Midbrain (tissue), 1 donor: Measurements from ENCODE around the gene TNFSF8.

Experiments
- DNase-seq: peaks from one replicate; lab custom pipeline; 2025; lab: John Stamatoyannopoulos, UW

Gene TNFSF8

DNA sequence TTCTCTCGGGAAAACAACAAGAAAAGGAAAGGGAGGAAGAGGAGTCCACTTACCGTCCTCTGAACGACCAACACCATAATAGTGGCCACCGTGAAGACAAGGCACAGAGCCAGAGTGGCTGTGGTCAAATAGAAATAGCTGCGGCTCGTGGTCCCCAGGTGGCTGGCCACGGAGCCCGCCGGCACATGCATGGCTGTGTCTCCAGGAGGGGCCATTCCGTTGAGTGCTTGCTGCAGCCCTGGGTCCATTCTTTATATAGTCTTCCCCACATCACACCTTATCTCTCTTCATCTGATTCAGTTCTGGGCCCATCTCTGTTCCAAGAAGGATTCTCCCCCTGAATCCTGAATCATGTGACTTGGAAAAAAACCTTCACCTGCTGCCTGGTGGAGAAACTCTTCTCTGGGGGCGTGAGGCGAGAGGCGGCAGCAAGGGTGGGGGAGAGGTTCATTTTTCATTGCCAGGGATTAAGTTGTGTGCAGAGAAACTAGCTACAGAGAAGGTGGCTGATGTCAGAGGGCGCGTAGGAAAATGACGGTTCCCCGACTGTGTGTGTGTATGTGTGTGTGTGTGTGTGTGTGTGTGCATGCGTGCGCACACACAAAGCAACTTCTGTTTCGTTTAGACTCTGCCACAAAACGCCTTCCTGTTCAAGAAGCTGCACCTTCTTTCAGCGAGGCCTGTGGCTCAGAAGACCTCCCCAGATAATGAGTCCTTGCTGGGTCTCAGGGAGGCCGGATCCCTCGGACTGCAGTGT lies at the start of gene TNFSF8:
Gene TNFSF8, minus strand, starts transcription at position 536 of the 757 bp plus-strand sequence. Its CDS starts 288 bp downstream, at position 248.
- no peak for DNase-seq

DNA sequence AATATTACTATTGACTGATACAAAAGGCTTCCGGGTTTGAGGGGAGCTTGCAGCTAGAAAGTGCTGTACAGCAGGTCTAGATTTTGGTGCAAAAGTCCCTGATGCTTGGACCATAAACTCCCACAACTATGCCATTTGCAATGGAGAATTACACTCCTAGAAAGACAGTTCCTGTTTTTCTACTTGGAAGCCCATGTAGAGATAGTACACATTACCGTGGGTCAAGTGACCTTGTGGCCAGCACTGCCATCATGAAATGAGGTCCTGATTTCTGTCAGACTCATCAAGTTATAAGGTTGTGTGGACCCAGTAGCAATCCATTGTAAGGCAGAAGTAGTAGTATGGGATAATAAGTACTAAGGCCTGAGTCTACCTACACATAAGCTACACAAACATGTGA lies 42.8 kb upstream of the TNFSF8 start:
- no peak for DNase-seq

GRCh38 chr9:114972510-114973136 lies 42.2 kb upstream of the TNFSF8 start:
- DNase-seq = no peak

GRCh38 chr9:114969269-114969668 lies 38.9 kb upstream of the TNFSF8 start:
- DNase-seq = no peak

- no peak for DNase-seq
Observed at GRCh38 chr9:114968671-114969070, 38.3 kb upstream of the TNFSF8 start.

- DNase-seq = no peak
Observed at GRCh38 chr9:114965564-114965963, 35.2 kb upstream of the TNFSF8 start.

DNA sequence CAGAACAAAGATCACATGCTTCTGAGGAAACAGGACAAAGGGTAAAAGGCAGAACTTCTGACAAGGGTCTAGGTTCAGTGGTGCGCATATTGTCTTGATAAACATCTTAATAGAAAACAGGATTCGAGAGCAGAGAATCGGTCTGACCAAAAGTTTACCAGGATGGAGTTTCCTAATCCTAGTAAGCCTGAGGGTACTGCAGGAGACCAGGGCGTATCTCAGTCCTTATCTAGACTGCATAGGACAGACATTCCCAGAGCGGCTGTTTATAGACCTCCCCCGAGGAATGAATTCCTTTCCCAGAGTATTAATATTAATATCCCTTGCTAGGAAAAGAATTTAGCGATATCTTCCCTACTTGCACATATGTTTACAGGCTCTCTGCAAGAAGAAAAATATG lies 32.4 kb upstream of the TNFSF8 start:
- DNase-seq = no peak

GRCh38 chr9:114960276-114960675 lies 29.9 kb upstream of the TNFSF8 start:
- DNase-seq = no peak

DNA sequence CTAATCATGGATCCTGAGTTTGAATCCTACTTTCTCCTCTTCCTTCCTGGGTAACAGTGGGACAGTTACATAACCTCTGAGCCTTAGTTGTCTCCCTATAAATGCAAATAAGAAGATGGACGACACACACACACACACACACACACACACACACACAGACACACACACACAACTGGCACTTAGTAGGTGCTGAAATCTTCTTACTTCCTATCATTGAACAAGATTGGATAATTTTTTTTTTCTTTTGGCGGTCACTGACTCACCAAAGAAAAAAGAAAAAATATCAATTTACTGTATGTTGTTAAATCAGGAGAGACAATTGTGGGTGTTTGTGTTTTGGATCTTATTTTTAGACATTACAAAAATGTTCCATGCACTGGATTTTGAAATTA lies 28.4 kb upstream of the TNFSF8 start:
- DNase-seq = no peak

GRCh38 chr9:114958021-114958843 lies 27.8 kb upstream of the TNFSF8 start:
- peak; percentile 20 for DNase-seq

DNA sequence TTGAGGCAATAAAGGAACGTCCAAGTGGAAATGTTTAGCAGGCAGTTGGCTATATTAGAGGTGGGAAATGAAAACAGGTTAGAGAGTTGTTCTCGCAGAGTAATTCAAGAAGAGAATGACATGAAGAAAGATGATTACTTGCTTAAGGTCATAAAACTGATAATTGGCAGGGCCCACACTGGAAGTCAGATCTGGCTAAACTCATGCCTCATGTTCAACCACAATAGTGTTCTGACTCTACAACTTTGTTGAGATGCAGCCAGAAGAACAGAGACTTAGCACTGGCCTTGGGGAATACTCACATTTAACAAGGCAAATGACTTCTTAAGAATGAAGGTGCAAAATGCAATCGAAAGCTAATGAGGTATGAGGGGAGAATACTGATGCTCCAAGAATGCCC lies 27.2 kb upstream of the TNFSF8 start:
- no peak for DNase-seq

- DNase-seq = no peak
Observed at GRCh38 chr9:114954956-114955582, 24.7 kb upstream of the TNFSF8 start.

DNA sequence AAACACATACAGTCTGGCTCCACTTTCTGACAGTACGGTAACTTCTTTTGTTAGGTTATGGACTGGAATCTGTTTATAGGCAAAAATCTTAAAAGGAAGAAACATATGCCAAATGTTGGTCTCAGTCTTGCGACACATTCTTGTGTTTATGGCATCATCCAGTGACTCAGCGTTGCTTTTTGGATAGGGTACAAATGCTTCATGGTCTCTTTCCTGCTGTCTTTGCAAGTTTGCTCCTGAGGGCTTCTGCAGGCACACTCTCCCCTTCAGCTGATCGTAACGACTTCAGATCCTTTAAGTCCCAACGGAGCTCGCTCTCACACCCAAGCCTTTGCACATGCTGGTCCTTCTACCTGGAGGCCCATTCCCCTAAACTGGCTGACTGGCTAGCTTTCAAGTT lies 23.6 kb upstream of the TNFSF8 start:
- DNase-seq = peak; percentile 11

GRCh38 chr9:114953046-114953445 lies 22.7 kb upstream of the TNFSF8 start:
- DNase-seq = no peak

DNA sequence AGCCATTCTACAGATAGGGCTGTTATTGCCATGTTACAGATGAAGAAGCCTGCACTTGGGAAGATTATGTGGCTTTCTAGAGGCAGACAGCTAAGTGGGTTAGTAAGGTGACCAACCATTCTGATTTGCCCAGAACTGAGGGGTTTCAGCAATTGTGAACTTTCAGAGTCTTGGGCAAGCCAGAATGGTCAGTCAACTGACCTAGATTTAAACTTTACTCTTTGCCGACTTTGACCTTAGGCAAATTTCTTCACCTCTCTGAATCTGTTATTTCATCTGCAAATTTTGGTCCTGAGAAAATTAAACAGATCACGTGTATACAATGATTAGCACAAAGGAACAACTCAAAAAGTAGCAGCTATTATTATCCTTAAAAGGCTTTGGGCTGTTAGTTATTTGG lies 20.4 kb upstream of the TNFSF8 start:
- no peak for DNase-seq

- DNase-seq = no peak
Observed at GRCh38 chr9:114947058-114947457, 16.7 kb upstream of the TNFSF8 start.

GRCh38 chr9:114945616-114946412 lies 15.4 kb upstream of the TNFSF8 start:
- DNase-seq = no peak

- DNase-seq = no peak
Observed at GRCh38 chr9:114941376-114941775, 11.0 kb upstream of the TNFSF8 start.

DNA sequence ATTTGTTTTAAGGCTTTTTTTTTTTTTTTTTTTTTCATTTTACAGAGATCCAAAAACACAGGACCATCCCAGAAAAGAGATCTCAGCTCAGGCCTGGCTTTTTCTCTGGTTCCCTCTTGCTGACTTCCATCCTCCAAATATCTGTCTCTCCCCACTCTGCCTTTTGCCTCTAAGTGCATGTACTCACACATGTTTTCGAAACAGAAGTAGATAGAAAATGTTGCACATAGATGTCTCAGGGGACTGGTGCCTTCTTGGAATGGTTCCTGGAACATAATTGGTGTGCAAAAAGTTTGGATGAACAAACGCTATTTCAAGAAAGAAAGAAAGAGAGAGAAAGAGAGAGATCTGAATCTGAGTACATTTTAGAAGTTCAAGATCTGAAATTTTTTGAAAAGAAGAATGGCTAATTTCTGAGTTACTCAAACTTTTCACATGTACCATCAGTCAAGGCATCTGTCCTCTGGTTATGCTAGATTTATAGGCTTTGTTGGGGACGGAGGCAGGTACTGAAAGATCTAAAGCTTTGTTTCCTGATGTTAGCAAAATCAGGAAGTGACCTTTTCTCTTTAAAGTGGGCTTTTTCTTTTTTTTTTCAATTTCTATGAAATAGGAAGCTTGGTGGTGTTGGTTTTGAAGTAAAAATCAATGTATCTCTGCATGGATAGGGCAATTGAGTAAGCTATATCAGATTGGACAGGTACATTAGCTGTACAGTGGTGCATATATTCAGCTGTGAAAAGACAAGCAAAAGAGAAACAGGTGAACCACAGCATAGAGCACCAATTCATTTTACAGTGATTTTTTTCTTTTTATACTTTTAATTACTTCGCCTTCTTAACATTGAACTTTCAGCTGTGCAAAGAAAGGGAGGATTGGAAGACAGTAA lies 8.5 kb upstream of the TNFSF8 start:
- DNase-seq = no peak

GRCh38 chr9:114937516-114937915 lies 7.1 kb upstream of the TNFSF8 start:
- DNase-seq = no peak

DNA sequence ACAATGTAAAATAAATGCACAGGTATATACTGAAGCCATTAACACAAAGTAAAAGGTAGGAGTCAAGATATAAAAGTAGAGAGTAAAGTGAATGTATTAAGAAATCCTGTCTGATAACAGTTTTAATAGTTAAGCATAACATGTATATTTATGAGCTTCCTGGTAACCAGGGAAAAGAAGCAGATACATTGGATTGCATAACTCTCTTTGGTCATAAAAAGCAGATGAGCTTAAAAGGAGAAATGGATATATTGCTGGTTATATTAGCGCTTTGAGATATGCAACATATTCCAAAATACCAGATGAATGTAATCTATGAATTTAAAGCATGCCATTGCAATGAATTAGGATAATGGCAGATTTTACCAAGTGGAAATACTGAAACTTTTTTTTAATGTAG lies 6.2 kb upstream of the TNFSF8 start:
- DNase-seq = no peak
